ENCODE data around the gene ILF3.

ILF3 gene

DNA sequence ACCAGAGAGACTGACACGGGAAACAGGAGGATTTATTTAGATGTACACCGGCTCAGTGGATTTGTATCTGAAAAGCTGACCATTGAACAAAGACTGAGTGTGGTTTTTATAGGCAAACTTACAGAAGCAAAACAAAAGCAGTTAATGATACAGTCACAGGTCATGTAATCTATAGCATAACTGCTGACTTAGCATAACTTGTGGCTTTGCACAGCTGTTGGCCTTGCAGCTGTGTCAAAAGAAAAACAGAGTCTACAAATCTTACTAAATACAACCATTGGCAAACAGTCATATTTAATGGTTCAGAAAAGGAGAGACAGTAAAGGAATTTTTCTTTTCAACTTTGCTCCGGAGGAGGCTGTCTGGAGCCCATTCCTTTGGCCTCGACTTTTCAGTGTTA, 2.3 kb upstream of the ILF3 start:
- no peak for DNase-seq (ENCODE audit: low read depth)
- TF ChIP-seq, protein P1, sequence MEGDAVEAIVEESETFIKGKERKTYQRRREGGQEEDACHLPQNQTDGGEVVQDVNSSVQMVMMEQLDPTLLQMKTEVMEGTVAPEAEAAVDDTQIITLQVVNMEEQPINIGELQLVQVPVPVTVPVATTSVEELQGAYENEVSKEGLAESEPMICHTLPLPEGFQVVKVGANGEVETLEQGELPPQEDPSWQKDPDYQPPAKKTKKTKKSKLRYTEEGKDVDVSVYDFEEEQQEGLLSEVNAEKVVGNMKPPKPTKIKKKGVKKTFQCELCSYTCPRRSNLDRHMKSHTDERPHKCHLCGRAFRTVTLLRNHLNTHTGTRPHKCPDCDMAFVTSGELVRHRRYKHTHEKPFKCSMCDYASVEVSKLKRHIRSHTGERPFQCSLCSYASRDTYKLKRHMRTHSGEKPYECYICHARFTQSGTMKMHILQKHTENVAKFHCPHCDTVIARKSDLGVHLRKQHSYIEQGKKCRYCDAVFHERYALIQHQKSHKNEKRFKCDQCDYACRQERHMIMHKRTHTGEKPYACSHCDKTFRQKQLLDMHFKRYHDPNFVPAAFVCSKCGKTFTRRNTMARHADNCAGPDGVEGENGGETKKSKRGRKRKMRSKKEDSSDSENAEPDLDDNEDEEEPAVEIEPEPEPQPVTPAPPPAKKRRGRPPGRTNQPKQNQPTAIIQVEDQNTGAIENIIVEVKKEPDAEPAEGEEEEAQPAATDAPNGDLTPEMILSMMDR (IDR thresholded peaks at IDR 0.05; ENCODE audit: insufficient read depth, low read depth, low read length, missing control alignments) = no peak

DNA sequence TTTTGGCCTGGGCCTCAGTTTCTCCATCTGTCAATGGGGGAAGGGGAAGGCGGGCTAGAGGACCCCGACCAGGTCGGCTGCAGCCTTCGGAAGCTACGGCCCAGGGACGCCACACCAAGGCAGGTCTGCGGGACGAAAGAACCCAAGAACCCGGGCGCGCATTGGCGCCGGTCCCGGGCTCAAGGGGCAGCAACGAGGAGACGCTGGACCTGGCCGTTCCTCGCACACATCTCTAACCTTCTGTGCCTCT, 739 bp upstream of the ILF3 start:
- TF ChIP-seq, protein P1 (IDR thresholded peaks at IDR 0.05; ENCODE audit: insufficient read depth, low read depth, low read length, missing control alignments) = no peak
- H3K4me3 ChIP-seq (ENCODE audit: low read length) = peak overlapping the region; percentile 96
- DNase-seq (ENCODE audit: low read depth) = no peak

More for the DNA sequence above, 2.3 kb upstream of the ILF3 start:
- H3K4me3 ChIP-seq (ENCODE audit: low read length) = no peak overlapping the region

DNA sequence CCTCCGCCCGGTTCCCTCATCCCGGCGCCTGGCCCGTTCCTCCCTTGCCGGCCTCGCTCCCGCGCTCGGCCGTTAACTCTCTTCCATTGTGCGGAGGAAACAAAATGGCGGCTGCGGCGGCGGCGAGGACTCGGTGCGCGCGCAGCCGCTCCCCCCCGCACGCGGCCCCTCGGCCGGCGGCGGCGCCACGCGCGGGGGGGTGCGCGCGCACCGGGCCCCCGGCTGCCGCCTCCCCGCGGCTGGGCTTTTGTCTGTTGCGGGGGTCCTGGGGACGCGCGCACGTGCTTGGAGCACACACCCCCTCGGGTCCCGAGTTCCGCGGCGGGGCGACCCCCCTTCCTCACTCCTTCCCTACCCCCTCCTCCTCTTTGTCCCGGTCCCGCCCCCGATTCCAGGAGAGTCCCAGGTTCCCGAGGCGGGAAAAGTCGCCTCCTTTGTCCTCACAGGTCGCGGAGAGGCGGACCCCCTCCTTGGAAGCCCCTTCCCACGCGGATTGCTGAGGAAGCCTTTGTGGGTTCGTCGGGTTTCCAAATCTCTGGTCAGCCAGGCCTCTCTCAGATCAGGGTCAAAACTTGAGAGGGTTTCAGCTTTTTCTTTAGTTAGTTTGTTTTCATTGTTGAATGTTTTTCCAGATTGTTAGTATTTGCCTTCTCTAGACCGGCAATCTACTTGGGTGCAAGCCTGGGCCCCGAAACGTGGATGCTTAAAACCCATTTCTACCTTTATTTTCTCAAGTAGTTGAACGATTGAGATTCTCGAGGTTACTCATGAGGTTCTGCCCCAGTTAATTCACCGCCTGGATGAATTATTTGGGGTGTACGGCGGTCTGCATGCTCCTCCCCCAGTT, 687 bp downstream of the ILF3 start:
- peak; percentile 29 for DNase-seq (ENCODE audit: low read depth)
- TF ChIP-seq, protein P1 (IDR thresholded peaks at IDR 0.05; ENCODE audit: insufficient read depth, low read depth, low read length, missing control alignments) = no peak
- peak overlapping the region; percentile 90 for H3K4me3 ChIP-seq (ENCODE audit: low read length)

DNA sequence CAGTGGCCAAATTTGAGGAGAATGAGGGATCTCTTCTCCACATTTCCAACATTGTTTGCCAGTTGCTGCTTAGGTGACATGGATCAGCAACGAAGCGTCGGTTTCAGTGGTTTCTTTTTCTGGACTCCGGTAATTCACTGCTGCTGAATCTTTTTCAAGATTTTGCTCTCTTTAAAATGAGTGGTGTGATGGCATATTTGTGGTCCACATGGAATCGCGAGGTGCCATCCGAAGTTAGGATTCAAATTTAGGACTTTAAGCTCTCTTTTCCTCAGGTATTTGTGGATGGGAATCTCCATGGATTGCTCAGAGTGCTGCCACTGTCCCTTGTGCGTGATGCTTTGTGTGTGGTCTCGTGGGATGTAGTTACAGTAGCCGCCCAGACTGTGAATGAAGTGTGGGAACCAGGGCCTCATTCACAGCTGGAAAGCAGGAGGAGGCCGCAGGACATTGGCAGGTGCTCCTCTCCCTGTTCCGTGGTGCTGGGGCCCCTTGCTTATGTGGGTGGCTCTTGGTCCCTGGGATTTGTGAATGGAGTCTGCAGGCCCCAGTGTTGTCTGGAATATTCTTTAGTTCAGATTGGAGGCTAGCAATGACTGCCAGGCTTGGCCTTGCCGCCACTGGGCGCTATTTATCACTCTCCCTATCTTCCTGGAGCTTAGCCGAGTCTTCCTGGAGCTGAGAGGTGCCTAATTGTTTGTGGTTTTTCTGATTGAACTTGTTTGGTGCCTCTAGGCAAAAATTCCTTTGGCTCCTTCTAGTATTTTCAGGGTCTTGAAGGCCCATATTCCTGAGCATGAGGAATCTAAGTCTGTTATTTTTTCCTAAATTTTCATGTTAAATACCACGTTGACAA, 1.5 kb downstream of the ILF3 start:
- H3K4me3 ChIP-seq (ENCODE audit: low read length) = peak overlapping the region; percentile 90
- peak; percentile 49 for DNase-seq (ENCODE audit: low read depth)
- TF ChIP-seq, protein P1 (IDR thresholded peaks at IDR 0.05; ENCODE audit: insufficient read depth, low read depth, low read length, missing control alignments) = peak; percentile 36

DNA sequence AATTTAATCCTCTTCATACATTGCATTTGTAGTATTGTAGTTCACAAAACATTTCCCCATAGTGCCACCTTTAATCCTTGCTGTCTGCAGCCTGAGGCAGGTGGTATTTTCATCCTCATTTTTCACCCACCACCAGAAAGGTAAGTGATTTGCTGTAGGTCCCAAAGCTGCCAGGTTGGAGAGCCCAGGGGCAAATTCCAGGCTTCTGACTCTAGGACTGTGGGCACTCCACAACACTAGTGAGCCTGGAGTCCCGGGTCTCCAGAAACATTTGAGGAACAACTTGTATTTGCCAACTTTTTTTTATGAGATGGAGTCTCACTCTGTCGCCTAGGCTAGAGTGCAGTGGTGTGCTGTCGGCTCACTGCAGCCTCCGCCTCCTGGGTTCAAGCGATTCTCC, 6.2 kb downstream of the ILF3 start:
- DNase-seq (ENCODE audit: low read depth) = peak; percentile 43
- TF ChIP-seq, protein P1 (IDR thresholded peaks at IDR 0.05; ENCODE audit: insufficient read depth, low read depth, low read length, missing control alignments) = no peak
- H3K4me3 ChIP-seq (ENCODE audit: low read length) = no peak overlapping the region

DNA sequence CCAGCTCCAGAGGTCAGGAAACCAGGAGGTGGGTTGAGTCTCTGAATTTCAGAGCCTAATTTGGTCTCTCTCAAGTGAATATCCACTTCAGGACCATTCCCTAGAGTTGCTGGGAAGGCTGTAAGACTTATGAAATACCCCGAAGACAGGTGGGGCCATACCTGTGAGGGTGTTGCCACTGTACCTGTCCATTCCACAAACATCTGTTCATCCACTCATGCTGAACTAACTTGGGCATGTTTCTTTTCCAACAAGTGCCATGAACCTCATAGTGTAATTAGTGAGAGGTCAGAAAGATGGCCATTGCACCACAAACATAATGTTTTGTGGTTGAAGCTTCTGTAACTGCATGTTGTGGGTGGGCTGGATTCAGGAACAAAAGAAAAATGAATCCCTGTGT, 7.8 kb downstream of the ILF3 start:
- TF ChIP-seq, protein P1 (IDR thresholded peaks at IDR 0.05; ENCODE audit: insufficient read depth, low read depth, low read length, missing control alignments) = no peak
- DNase-seq (ENCODE audit: low read depth) = peak; percentile 52
- no peak overlapping the region for H3K4me3 ChIP-seq (ENCODE audit: low read length)
